ENCODE data around the gene DCAF11. TPM values are rescaled to one million over a fixed set of nuclear protein-coding genes. Genes with fewer than 3 reads are reported as not detected.

DCAF11 gene
- total and polyA plus RNA-seq, 2 of the 13 experiments (the other 11 are each of a cell fraction or from before 2014, with no cell fraction given) = 150 to 257 TPM

DNA sequence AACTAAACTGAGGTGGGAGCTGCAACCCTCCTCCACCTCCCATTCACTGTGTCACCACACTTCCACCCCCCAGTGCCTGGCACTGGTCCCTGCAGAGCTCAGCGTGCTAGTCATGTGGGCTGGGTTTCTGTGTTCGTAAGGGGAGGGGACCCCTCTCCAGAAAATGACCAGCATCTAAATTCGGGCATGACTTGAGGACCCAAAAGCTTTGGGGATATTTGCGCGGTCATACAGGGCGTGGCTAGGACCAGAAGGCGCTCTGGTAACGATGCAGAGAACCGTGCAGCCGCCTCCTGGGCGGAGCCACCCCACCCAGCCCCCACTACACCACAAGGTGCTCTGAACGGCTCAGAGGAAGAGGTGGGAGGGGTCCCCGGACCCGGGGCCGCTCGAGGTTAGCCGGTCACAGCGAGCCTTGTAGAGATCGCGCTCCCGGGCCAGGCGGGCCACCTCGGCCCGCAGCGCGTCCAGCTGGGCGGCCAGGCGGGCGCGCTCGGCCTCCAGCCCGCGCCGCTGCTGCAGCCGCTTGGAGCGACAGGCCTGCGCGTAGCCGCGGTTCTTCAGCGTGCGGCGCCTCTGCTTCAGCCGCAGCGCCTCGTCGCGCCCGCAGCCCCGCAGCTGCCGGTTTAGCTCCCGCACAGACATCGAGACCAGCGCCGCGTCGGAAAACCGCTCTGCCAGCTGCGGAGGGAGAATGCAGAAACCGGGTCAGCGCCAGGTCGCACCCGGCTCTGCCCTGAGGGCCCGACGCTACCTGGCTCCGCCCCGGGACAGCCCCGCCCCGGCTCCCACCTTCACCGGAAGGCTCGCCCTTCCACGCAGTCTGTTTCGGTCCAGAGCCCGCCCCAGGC, 33.5 kb upstream of the DCAF11 start (continued):
- TF ChIP-seq GABPA (IDR thresholded peaks at IDR 0.05; ENCODE audit: low read depth, low read length) = no peak
- TF ChIP-seq GABPA (CRISPR knock-in tag; IDR thresholded peaks at IDR 0.05; ENCODE audit: low read depth) = no peak
- no peak for TF ChIP-seq ZNF615 (CRISPR knock-in tag; IDR thresholded peaks at IDR 0.05; ENCODE audit: borderline replicate concordance)
- peak; percentile 34; the same call in 1 of the 2 replicates for TF ChIP-seq ZFP90 (CRISPR knock-in tag; IDR thresholded peaks at IDR 0.05; ENCODE audit: borderline replicate concordance)
- TF ChIP-seq ZNF839 (CRISPR knock-in tag; IDR thresholded peaks at IDR 0.05; ENCODE audit: borderline replicate concordance) = peak; percentile 29; the same call in 1 of the 2 replicates
- TF ChIP-seq, protein P1, sequence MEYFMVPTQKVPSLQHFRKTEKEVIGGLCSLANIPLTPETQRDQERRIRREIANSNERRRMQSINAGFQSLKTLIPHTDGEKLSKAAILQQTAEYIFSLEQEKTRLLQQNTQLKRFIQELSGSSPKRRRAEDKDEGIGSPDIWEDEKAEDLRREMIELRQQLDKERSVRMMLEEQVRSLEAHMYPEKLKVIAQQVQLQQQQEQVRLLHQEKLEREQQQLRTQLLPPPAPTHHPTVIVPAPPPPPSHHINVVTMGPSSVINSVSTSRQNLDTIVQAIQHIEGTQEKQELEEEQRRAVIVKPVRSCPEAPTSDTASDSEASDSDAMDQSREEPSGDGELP (IDR thresholded peaks at IDR 0.05; ENCODE audit: borderline replicate concordance, low read depth) = no peak
- TF ChIP-seq U2AF2 (IDR thresholded peaks at IDR 0.05; ENCODE audit: low read depth, low read length) = no peak
- no peak; the same call in 1 of the 2 replicates for TF ChIP-seq PHF21A (CRISPR knock-in tag; IDR thresholded peaks at IDR 0.05)
- TF ChIP-seq, protein P2, sequence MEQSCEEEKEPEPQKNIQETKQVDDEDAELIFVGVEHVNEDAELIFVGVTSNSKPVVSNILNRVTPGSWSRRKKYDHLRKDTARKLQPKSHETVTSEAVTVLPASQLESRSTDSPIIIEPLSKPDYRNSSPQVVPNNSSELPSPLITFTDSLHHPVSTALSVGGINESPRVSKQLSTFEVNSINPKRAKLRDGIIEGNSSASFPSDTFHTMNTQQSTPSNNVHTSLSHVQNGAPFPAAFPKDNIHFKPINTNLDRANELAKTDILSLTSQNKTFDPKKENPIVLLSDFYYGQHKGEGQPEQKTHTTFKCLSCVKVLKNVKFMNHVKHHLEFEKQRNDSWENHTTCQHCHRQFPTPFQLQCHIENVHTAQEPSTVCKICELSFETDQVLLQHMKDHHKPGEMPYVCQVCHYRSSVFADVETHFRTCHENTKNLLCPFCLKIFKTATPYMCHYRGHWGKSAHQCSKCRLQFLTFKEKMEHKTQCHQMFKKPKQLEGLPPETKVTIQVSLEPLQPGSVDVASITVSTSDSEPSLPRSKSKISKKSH (CRISPR knock-in tag; IDR thresholded peaks at IDR 0.05; ENCODE audit: borderline replicate concordance) = peak; percentile 54; the same call in 1 of the 2 replicates
- TF ChIP-seq SRSF1 (optimal IDR thresholded peaks at IDR 0.05; ENCODE audit: low read depth, low read length) = peak; percentile 32
- TF ChIP-seq FOXM1 (CRISPR knock-in tag; IDR thresholded peaks at IDR 0.05) = no peak; the same call in 1 of the 2 replicates
- TF ChIP-seq FOXK2 (IDR thresholded peaks at IDR 0.05) = no peak
- TF ChIP-seq ZBTB1 (CRISPR knock-in tag; IDR thresholded peaks at IDR 0.05; ENCODE audit: borderline replicate concordance) = 0 out of 2 replicates have a peak, but pooled peaks have one; percentile 46
- TF ChIP-seq, protein P3, sequence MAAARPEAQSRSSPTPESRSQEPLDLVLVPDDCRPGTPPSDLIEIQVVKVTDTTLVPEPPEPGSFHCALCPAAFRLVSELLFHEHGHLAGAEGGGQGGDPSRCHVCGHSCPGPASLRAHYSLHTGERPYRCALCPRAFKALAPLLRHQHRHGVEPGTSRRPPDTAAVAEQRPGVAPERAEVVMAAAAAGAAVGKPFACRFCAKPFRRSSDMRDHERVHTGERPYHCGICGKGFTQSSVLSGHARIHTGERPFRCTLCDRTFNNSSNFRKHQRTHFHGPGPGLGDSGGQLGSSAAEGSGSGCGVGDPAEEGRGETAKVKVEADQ (CRISPR knock-in tag; IDR thresholded peaks at IDR 0.05; ENCODE audit: borderline replicate concordance) = peak; percentile 62; the same call in 1 of the 2 replicates
- no peak; the same call in 2 of the 3 replicates for TF ChIP-seq MXI1 (IDR thresholded peaks at IDR 0.05; ENCODE audit: borderline replicate concordance, low read depth, low read length)
- TF ChIP-seq, protein P4, sequence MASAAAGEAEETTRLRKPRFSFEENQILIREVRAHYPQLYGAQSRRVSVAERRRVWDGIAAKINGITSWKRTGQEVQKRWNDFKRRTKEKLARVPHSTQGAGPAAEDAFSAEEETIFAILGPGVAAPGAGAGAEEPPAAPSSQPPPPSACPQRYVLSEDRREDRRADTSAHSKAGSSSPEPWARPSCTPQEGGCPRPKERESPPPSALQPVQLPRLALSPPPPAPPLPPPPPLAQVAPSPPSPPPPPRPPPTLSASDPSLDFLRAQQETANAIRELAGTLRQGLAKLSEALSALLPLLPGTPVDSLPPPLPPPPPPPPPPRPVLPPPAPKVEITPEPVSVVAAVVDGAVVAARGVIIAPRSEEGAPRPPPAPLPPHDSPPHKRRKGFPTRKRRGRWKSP (CRISPR knock-in tag; IDR thresholded peaks at IDR 0.05) = peak; percentile 87; the same call in 1 of the 2 replicates
- TF ChIP-seq, protein P5, sequence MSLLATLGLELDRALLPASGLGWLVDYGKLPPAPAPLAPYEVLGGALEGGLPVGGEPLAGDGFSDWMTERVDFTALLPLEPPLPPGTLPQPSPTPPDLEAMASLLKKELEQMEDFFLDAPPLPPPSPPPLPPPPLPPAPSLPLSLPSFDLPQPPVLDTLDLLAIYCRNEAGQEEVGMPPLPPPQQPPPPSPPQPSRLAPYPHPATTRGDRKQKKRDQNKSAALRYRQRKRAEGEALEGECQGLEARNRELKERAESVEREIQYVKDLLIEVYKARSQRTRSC (CRISPR knock-in tag; IDR thresholded peaks at IDR 0.05; ENCODE audit: low read depth) = no peak
- TF ChIP-seq HOXD1 (CRISPR knock-in tag; IDR thresholded peaks at IDR 0.05) = no peak
- TF ChIP-seq, protein P6, sequence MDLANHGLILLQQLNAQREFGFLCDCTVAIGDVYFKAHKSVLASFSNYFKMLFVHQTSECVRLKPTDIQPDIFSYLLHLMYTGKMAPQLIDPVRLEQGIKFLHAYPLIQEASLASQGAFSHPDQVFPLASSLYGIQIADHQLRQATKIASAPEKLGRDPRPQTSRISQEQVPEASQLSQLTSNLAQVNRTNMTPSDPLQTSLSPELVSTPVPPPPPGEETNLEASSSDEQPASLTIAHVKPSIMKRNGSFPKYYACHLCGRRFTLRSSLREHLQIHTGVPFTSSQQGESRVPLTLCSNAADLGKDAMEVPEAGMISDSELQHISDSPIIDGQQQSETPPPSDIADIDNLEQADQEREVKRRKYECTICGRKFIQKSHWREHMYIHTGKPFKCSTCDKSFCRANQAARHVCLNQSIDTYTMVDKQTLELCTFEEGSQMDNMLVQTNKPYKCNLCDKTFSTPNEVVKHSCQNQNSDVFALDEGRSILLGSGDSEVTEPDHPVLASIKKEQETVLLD (CRISPR knock-in tag; IDR thresholded peaks at IDR 0.05; ENCODE audit: low read depth) = 0 out of 2 replicates have a peak, but pooled peaks have one; percentile 20
- no peak for TF ChIP-seq RORA (CRISPR knock-in tag; IDR thresholded peaks at IDR 0.05)
- TF ChIP-seq SP1 (IDR thresholded peaks at IDR 0.05) = no peak
- peak; percentile 9; the same call in 1 of the 2 replicates for TF ChIP-seq SP1 (CRISPR knock-in tag; IDR thresholded peaks at IDR 0.05)
- TF ChIP-seq ZSCAN31 (CRISPR knock-in tag; IDR thresholded peaks at IDR 0.05; ENCODE audit: low read depth) = no peak; the same call in 1 of the 2 replicates
